IMR-90 (cell line): ENCODE data around the gene TTC28.

Experiments
- CHD1 ChIP-seq: IDR thresholded peaks from 2 replicates; pipeline ENCODE4 v1.6.1; 2012; ENCODE audit warnings: low read depth, low read length, improper control_type of control experiment
- CTCF ChIP-seq: conservative IDR thresholded peaks from 2 replicates; pipeline ENCODE4 v1.5.1; 2012; ENCODE audit warnings: mild to moderate bottlenecking, low read depth, low read length, improper control_type of control experiment
- FOS ChIP-seq: fragments of 150-350 bp; IDR thresholded peaks from 2 replicates; pipeline ENCODE4 v1.6.1; 2016; ENCODE audit warnings: low read depth, low read length
- POLR2A ChIP-seq: IDR thresholded peaks from 2 replicates; pipeline ENCODE4 v1.6.1; 2012; ENCODE audit warnings: mild to moderate bottlenecking, low read depth, low read length
- RCOR1 ChIP-seq: IDR thresholded peaks from 2 replicates; pipeline ENCODE4 v1.6.1; 2012; ENCODE audit warnings: mild to moderate bottlenecking, low read length, improper control_type of control experiment; ENCODE audit not compliant: insufficient replicate concordance
- RFX5 ChIP-seq: IDR thresholded peaks from 2 replicates; pipeline ENCODE4 v1.8.0; 2012; ENCODE audit warnings: low read depth, mild to moderate bottlenecking, low read length, moderate library complexity

DNA sequence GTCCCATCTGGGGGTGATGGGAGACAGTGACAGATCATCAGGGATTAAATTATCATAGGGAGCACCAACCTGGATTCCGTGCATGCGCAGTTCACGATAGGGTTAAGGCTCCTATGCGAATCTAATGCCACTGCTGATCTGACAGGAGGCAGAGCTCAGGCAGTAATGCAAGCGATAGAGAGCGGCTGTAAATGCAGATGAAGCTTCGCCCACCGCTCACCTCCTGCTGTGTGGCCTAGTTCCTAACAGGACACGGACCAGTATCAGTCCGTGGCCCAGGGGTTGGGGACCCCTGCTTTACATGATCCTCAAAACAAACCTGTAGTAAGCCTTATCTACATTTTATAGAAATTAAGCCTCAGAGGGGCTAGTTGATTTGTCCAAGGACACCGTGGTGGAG, 94.3 kb downstream of the TTC28 start:
- TF ChIP-seq CTCF: no peak
- no peak for TF ChIP-seq RFX5
- TF ChIP-seq FOS: no peak
- no peak for TF ChIP-seq RCOR1
- TF ChIP-seq POLR2A: no peak
- TF ChIP-seq CHD1: no peak
